Kidney epithelial cell (primary cell): ENCODE results near the gene LMF1. TPM values are rescaled to one million over a fixed set of nuclear protein-coding genes. Genes with fewer than 3 reads are reported as not detected.

Experiments used
- DNase-seq: peaks from one replicate; pipeline ENCODE4 v3.0.0-alpha.2; 2010; ENCODE audit warnings: low read depth
- H3K27me3 ChIP-seq: 2 replicates; pipeline ENCODE4 v1.6.0; 2011; ENCODE audit warnings: low read length; ENCODE audit not compliant: control insufficient read depth, insufficient read depth
- H3K36me3 ChIP-seq: 2 replicates; pipeline ENCODE4 v1.5.1; 2011; ENCODE audit warnings: low read length; ENCODE audit not compliant: control insufficient read depth, insufficient read depth
- H3K4me3 ChIP-seq: 2 replicates; pipeline ENCODE4 v1.5.1; 2011; ENCODE audit warnings: low read depth, mild to moderate bottlenecking, control low read depth, low read length
- CTCF ChIP-seq: IDR thresholded peaks from 2 replicates; pipeline ENCODE4 v1.5.1; 2011; ENCODE audit warnings: mild to moderate bottlenecking, moderate library complexity, low read length, control low read depth, inconsistent platforms; ENCODE audit not compliant: insufficient read depth, poor library complexity, severe bottlenecking
- total RNA-seq: library from RNA; depleted of rRNA; stranded (reverse); fragments of >200 nt; gene quantifications from 2 replicates; pipeline ENCODE4 v1.2.3, GENCODE V29; 2015

Gene LMF1
- total RNA-seq, 1 donor from 2014 or later = 26.3 TPM

GRCh38 chr16:939311-939710 is 31.5 kb downstream of the LMF1 start:
- TF ChIP-seq CTCF = no peak
- no peak for DNase-seq
- no peaks in the 10 kb centered on the region for H3K36me3 ChIP-seq
- no peak overlapping the region for H3K4me3 ChIP-seq
- no peaks in the 10 kb centered on the region for H3K27me3 ChIP-seq

GRCh38 chr16:938752-939151 is 32.0 kb downstream of the LMF1 start:
- no peak for DNase-seq
- no peak for TF ChIP-seq CTCF
- no peaks in the 10 kb centered on the region for H3K36me3 ChIP-seq
- no peak overlapping the region for H3K4me3 ChIP-seq
- no peaks in the 10 kb centered on the region for H3K27me3 ChIP-seq

DNA sequence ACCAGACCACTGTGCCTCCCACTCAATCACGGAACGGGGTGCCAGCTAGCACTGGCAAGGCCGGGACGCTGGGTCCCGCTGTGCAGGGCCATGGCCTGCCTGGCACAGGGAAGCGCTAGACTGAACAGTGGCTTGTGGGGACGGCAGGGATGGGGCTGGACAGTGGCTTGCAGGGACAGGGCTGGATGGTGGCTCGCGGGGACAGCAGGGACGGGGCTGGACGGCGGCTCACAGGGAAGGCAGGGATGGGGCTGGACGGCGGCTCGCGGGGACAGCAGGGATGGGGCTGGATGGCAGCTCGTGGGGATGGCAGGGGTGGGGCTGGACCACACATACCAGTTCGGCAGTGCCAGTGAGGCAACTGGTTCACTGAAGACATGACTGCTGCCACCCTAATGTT is 32.6 kb downstream of the LMF1 start:
- Histone ChIP-seq H3K4me3 (no peak overlapping the region), H3K36me3 (no peaks in the 10 kb centered on the region), H3K27me3 (no peaks in the 10 kb centered on the region)
- TF ChIP-seq CTCF = no peak
- no peak for DNase-seq

DNA sequence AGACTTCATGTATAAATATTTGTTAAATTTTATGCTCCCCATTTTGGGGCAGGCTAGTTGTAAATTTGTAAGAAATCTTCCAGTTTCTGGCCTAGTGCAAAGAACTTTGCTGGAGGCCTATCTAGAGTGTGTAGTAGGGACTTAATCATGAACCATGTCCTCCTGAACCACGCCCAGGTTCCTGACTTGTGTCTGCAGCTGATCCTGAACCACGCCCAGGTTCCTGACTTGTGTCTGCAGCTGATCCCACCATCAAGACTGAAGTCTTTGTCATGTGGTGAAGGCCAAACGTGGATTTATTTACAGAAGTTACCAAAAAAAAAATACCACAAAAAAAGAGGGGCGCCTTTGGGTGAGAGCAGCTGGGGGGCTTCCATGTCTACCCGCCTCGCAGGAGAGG is 33.1 kb downstream of the LMF1 start:
- H3K27me3 ChIP-seq = no peaks in the 10 kb centered on the region
- no peaks in the 10 kb centered on the region for H3K36me3 ChIP-seq
- no peak for TF ChIP-seq CTCF
- no peak for DNase-seq
- no peak overlapping the region for H3K4me3 ChIP-seq

- no peak for TF ChIP-seq CTCF
- Histone ChIP-seq H3K27me3 (no peaks in the 10 kb centered on the region), H3K36me3 (no peaks in the 10 kb centered on the region), H3K4me3 (no peak overlapping the region)
- DNase-seq = no peak
Measured at GRCh38 chr16:937311-937710, 33.5 kb downstream of the LMF1 start.

GRCh38 chr16:935684-936083 is 35.1 kb downstream of the LMF1 start:
- Histone ChIP-seq H3K36me3 (no peaks in the 10 kb centered on the region), H3K4me3 (no peak overlapping the region), H3K27me3 (no peaks in the 10 kb centered on the region)
- no peak for TF ChIP-seq CTCF
- DNase-seq = no peak
